Mammary epithelial cell (primary cell): ENCODE data around the gene KMT5B.

ENCODE experiments used
- EZH2 ChIP-seq: IDR thresholded peaks from 2 replicates; pipeline ENCODE4 v1.6.1; 2012; ENCODE audit warnings: low read length, inconsistent platforms, borderline replicate concordance
- TF ChIP-seq, protein P1 (sequence below), 2 donors: IDR thresholded peaks in 1 of 2; conservative IDR thresholded peaks in 1 of 2; 2 replicates each; pipeline ENCODE4 v1.5.1; 2011 to 2012; ENCODE audit warnings: inconsistent platforms in 2 of 2, low read length in 2 of 2, mild to moderate bottlenecking in 2 of 2, control low read depth in 1 of 2, low read depth in 1 of 2; ENCODE audit not compliant: insufficient read depth in 1 of 2; ENCODE audit errors: extremely low read depth in 1 of 2

DNA sequence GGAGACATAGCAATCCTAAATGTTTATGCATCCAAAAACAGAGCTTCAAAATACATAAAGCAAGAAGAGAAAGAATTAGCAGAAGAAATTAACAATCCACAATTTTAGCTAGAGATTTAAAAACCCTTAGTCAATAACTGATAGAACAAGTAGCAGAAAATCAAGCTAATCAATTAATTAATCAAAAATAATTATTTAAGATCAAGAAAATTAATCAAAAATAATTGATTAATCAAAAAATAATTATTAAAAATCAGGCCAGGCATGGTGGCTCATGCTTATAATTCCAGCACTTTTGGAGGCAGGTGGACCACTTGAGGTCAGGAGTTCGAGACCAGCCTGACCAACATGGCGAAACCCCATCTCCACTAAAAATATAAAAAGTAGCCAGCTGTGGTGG is 29.5 kb upstream of the KMT5B start:
- TF ChIP-seq, protein P1, sequence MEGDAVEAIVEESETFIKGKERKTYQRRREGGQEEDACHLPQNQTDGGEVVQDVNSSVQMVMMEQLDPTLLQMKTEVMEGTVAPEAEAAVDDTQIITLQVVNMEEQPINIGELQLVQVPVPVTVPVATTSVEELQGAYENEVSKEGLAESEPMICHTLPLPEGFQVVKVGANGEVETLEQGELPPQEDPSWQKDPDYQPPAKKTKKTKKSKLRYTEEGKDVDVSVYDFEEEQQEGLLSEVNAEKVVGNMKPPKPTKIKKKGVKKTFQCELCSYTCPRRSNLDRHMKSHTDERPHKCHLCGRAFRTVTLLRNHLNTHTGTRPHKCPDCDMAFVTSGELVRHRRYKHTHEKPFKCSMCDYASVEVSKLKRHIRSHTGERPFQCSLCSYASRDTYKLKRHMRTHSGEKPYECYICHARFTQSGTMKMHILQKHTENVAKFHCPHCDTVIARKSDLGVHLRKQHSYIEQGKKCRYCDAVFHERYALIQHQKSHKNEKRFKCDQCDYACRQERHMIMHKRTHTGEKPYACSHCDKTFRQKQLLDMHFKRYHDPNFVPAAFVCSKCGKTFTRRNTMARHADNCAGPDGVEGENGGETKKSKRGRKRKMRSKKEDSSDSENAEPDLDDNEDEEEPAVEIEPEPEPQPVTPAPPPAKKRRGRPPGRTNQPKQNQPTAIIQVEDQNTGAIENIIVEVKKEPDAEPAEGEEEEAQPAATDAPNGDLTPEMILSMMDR (conservative IDR thresholded peaks at IDR 0.05 in 1 of 2, IDR thresholded peaks at IDR 0.05 in 1 of 2; ENCODE audit: extremely low read depth in 1 of 2, insufficient read depth in 1 of 2, low read depth in 1 of 2, low read length in 2 of 2), result no peak
- TF ChIP-seq EZH2, result no peak
